GM13976 (cell line): ENCODE measurements around the gene ALKBH8.
"Not testable (repeated sequence)": the region's sequence is repeated elsewhere in the genome, so short reads cannot be mapped to it uniquely, and the experiment has no call there.

ENCODE experiments used
- DNase-seq: peaks from one replicate; pipeline ENCODE4 v3.0.0; 2012; ENCODE audit warnings: low spot score
- in situ Hi-C: fragments of 300-500 bp; cut with MboI; formaldehyde crosslinking; loops from one replicate; pipeline ENCODE4 v1.12.0; 2022; ENCODE audit warnings: low sequenced_read_pairs, mixed read lengths, inconsistent platforms; ENCODE audit not compliant: unreplicated experiment
- TF ChIP-seq, protein P1 (sequence below): IDR thresholded peaks from 2 replicates; pipeline ENCODE4 v1.5.1; 2012; ENCODE audit warnings: borderline replicate concordance, mild to moderate bottlenecking; ENCODE audit not compliant: insufficient read depth; ENCODE audit errors: extremely low read depth, missing control alignments, control extremely low read depth

The ALKBH8 gene

DNA sequence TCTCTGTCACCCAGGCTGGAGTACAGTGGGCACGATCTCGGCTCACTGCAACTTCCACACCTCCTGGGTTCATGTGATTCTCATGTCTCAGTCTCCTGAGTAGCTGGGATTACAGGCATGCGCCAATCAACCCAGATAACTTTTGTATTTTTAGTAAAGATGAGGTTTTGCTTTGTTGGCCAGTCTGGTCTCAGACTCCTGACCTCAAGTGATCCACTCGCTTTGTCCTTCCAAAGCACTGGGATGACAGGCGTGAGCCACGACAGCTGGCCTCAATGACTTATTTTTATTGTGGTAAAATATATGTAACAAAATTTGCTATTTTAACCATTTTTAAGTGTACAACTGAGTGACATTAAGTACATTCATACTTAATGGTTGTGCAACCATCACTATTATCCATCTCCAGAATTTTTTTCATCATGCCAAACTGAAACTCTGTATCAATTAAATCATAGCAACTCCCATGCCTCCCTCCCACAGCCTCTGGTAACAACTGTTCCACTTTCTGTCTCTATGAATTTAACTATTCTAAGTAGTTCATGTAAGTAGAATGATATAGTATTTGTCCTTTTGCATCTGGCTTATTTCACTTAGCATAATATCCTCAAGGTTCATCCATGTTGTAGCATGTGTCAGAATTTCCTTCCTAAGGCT is 57.2 kb downstream of the ALKBH8 start:
- TF ChIP-seq, protein P1, sequence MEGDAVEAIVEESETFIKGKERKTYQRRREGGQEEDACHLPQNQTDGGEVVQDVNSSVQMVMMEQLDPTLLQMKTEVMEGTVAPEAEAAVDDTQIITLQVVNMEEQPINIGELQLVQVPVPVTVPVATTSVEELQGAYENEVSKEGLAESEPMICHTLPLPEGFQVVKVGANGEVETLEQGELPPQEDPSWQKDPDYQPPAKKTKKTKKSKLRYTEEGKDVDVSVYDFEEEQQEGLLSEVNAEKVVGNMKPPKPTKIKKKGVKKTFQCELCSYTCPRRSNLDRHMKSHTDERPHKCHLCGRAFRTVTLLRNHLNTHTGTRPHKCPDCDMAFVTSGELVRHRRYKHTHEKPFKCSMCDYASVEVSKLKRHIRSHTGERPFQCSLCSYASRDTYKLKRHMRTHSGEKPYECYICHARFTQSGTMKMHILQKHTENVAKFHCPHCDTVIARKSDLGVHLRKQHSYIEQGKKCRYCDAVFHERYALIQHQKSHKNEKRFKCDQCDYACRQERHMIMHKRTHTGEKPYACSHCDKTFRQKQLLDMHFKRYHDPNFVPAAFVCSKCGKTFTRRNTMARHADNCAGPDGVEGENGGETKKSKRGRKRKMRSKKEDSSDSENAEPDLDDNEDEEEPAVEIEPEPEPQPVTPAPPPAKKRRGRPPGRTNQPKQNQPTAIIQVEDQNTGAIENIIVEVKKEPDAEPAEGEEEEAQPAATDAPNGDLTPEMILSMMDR = no peak
- in situ Hi-C loops = no loop called here
- no peak for DNase-seq

DNA sequence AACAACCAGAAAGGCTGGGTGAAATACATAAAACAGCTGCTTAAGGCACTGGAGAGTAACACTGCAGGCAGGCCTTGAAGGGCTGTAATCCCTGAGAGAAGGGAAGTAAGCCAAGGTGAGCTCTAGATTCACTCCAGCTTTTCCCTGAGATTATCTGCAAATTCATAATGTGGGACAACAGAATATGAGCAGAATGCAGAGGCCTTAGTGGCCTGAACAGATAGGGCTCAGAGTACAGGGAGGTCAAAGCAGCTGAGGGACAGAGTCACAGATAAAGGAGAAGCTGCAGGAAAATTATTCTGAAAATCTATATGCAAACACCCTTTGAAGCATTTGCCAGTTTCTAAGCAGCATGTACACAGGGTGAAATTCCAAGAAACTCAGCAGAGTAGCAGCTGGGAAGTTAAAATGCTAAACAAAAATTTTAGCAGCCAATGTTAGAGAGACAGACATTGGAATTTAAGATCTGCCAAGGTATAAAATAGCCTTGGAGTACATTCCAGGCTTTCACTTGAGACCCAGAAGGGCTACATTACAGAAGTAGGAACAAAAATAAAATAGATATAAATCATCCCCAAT is 59.8 kb downstream of the ALKBH8 start:
- in situ Hi-C loops = no loop called here
- no peak for DNase-seq
- TF ChIP-seq, protein P1 = no peak

DNA sequence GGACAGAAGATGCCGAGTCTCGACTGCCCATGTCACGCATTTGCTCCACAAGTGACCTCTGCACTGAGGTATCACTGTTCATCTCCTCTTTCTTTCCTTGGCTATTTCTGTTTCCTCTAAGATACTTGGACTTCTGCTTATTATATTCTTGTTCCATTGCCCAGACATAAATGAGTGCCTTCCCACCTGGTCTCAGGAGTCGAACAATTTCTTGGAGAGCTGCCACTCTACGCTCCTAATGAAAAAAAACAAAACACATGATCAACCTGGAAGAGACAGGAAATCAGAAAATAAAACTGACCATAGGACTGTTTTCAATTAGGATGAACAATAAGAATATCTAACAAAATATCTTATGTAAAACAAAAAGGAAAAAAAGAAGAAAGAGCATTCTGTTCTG is 60.6 kb downstream of the ALKBH8 start:
- in situ Hi-C loops = no loop called here
- DNase-seq = no peak
- TF ChIP-seq, protein P1 = no peak

DNA sequence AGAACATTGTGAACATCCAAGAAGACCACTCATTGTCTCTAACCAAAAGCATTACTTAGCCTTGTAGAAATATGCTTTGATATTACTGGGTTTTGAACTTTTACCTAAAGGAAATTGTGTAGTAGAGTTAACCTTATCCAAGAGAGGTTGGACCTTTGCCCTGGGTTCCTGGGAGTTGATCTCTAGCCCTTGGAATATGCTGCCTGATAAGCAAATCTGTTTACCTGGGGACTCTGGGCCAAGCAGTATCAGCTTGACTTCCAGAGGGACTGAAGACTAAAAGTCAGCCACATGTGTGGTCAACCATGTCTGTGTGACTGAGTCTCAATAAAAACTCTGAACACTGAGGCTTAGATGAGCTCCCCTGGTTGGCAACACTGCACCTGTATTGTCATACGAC is 63.8 kb downstream of the ALKBH8 start:
- TF ChIP-seq, protein P1 = no peak
- in situ Hi-C loops = no loop called here
- no peak for DNase-seq

DNA sequence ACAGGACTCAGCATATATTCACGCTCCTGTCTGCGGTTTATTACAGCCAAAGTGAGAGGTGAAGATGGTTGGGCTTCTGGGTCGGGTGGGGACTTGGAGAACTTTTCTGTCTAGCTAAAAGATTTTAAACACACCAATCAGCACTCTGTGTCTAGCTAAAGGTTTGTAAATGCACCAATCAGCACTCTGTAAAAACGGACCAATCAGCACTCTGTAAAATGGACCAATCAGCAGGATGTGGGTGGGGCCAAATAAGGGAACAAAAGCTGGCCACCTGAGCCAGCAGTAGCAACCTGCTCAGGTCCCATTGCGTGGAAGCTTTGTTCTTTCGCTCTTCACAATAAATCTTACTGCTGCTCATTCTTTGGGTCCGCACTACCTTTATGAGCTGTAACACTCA is 68.2 kb downstream of the ALKBH8 start:
- in situ Hi-C loops = not testable (repeated sequence)

DNA sequence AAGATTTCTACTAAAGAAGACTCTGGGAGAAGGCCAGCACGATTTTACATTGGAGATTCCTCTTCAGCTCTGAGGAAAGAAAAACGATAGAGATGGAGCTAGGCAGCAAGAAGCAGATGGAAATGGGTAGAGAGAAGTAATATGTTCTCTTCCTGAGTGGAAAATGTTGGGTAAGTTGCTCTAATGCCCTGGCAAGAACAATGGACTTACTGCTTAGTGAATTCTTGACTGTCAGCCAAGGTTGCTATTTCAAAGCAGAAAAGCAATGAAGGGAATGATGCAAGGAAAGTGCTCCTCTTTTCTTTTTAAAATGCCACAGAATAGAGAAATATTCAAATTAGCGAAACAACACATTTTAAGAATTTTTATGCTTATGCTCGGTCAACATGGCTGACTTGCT is 69.5 kb downstream of the ALKBH8 start:
- DNase-seq = no peak
- in situ Hi-C loops = no loop called here
- TF ChIP-seq, protein P1 = no peak

More for the DNA sequence above, 68.2 kb downstream of the ALKBH8 start:
- DNase-seq = not testable (repeated sequence)

DNA sequence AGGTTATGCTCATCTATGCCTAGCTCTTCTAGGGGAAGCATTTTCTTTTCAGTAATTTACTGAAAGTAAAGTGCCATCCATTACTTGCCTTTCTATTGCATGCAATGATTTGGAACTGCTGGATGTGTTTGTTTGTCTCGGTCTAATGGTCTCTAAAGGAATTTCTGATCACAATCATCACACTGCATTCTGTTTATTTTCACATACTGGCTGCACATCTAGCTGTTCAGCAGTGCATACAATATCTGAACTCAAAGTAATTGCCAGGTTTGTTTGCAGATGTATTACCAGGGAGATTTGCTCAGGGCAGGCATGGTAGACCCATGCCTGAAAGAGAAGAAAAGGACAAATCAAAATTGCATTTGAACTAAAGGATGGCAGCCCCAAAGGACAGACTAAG is 71.5 kb downstream of the ALKBH8 start:
- TF ChIP-seq, protein P1 = no peak
- no peak for DNase-seq
- in situ Hi-C loops = no loop called here
